Stimulated activated CD4-positive, alpha-beta T cell treated with anti-CD3 and anti-CD28 coated beads, TNF-alpha, amount 100 ng/mL, for 48 hours (primary cell): Measurements from ENCODE around the gene STRN4.
"Not testable (repeated sequence)": the region's sequence is repeated elsewhere in the genome, so short reads cannot be mapped to it uniquely, and the experiment has no call there.

Source experiments
- DNase-seq, 3 donors: peaks; one replicate each; pipeline ENCODE4 v3.0.0-alpha.2; 2020; ENCODE audit warnings: low read depth in 3 of 3

Gene STRN4

GRCh38 chr19:46746281-46747057, at the start of gene STRN4:
TSS of gene STRN4 (minus strand) at chr19:46746450. CDS start at chr19:46746430, 20 bp downstream.
- DNase-seq, result peak in 2 of 3 donors; percentile 20 to 60

- no peak for DNase-seq
These were observed 45.7 kb upstream of the STRN4 start for GRCh38 chr19:46791944-46792343.

- DNase-seq, result no peak
These were observed 43.1 kb upstream of the STRN4 start for GRCh38 chr19:46789371-46789770.

- DNase-seq, result no peak
These were observed 42.7 kb upstream of the STRN4 start for GRCh38 chr19:46788968-46789338.

- DNase-seq, result peak; percentile 99 to 100 (median 99)
These were observed 42.2 kb upstream of the STRN4 start, which contains the start of gene SLC1A5 for GRCh38 chr19:46788262-46788967. TSS of gene SLC1A5 (minus strand) at chr19:46788594. CDS start at chr19:46787965, 629 bp downstream.

GRCh38 chr19:46787331-46788261, 41.3 kb upstream of the STRN4 start:
- peak in 1 of 3 donors; percentile 22 for DNase-seq

GRCh38 chr19:46787040-46787330, 40.7 kb upstream of the STRN4 start:
- no peak for DNase-seq

- DNase-seq, result peak; percentile 65 to 79 (median 77)
These were observed 40.2 kb upstream of the STRN4 start for GRCh38 chr19:46786236-46787039.

GRCh38 chr19:46785980-46786235, 39.7 kb upstream of the STRN4 start:
- no peak for DNase-seq

GRCh38 chr19:46785054-46785979, 39.1 kb upstream of the STRN4 start:
- no peak for DNase-seq

GRCh38 chr19:46784262-46785053, 38.2 kb upstream of the STRN4 start:
- peak; percentile 40 to 69 (median 44) for DNase-seq

- DNase-seq, result no peak
These were observed 37.4 kb upstream of the STRN4 start for GRCh38 chr19:46783670-46784069.

- DNase-seq, result no peak
These were observed 36.2 kb upstream of the STRN4 start for GRCh38 chr19:46782355-46783019.

GRCh38 chr19:46777956-46778645, 31.9 kb upstream of the STRN4 start:
- not testable (repeated sequence) for DNase-seq

- no peak for DNase-seq
These were observed 31.0 kb upstream of the STRN4 start for GRCh38 chr19:46776927-46777911.

- DNase-seq, result no peak
These were observed 29.5 kb upstream of the STRN4 start for GRCh38 chr19:46775642-46776258.

- no peak for DNase-seq
These were observed 26.8 kb upstream of the STRN4 start for GRCh38 chr19:46773018-46773399.
